Nephron progenitor cell (in vitro differentiated cells): Measurements from ENCODE around the gene ENHO.

Experiments
- DNase-seq: peaks from one replicate; pipeline ENCODE4 v3.0.0; 2021
- H3K27ac Mint-ChIP-seq: 2 replicates; pipeline ENCODE4 v1.8.0; 2021; ENCODE audit warnings: mild to moderate bottlenecking, moderate library complexity, mixed read lengths
- H3K27me3 Mint-ChIP-seq: 2 replicates; pipeline ENCODE4 v1.8.0; 2021; ENCODE audit warnings: mild to moderate bottlenecking, low read depth, mixed read lengths; ENCODE audit not compliant: poor library complexity
- H3K36me3 Mint-ChIP-seq: 2 replicates; pipeline ENCODE4 v1.8.0; 2021; ENCODE audit warnings: low read depth, mixed read lengths
- H3K4me1 Mint-ChIP-seq: 2 replicates; pipeline ENCODE4 v1.8.0; 2021; ENCODE audit warnings: mixed read lengths
- H3K4me3 Mint-ChIP-seq: 2 replicates; pipeline ENCODE4 v1.8.0; 2021; ENCODE audit warnings: mild to moderate bottlenecking, moderate library complexity, mixed read lengths
- H3K9me3 Mint-ChIP-seq: 2 replicates; pipeline ENCODE4 v1.8.0; 2021; ENCODE audit warnings: mild to moderate bottlenecking, moderate library complexity, mixed read lengths
- CTCF ChIP-seq: fragments of 200-600 bp; sonication (generic); IDR thresholded peaks from 2 replicates; pipeline ENCODE4 v1.5.0; 2021; ENCODE audit warnings: antibody characterized with exemption

ENHO gene

GRCh38 chr9:34503406-34503805 is 19.4 kb downstream of the ENHO start:
- Mint-ChIP-seq H3K27ac (no peak overlapping the region), H3K36me3 (no peaks in the 10 kb centered on the region), H3K4me3 (no peak overlapping the region), H3K9me3 (no peaks in the 10 kb centered on the region), H3K4me1 (peaks cover 7% of the 10 kb centered on the region), H3K27me3 (peaks cover 39% of the 10 kb centered on the region)
- TF ChIP-seq CTCF = no peak
- no peak for DNase-seq

DNA sequence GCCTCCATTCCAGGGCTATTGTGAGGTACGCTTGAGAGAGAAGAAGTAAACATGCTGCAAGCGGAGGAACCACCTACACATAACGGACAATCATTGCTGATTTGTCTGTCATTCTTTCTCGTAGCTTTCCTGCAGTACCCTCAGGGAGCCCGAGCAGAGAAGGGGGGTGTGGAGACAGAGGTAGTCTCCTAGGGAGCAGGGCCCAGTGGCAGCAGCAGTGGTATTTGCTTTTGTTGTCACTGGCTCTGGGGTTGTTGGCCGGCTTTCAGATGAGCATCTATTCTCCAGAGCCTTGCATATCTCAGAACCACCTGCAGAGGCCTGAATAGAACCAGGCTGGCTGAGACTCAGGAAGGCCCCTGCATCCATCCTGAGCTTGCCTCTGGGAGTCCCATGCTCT is 19.9 kb downstream of the ENHO start:
- Mint-ChIP-seq H3K36me3 (no peaks in the 10 kb centered on the region), H3K9me3 (no peaks in the 10 kb centered on the region), H3K27ac (no peak overlapping the region), H3K4me3 (no peak overlapping the region), H3K27me3 (peaks cover 41% of the 10 kb centered on the region), H3K4me1 (peaks cover 2% of the 10 kb centered on the region)
- no peak for TF ChIP-seq CTCF
- no peak for DNase-seq

DNA sequence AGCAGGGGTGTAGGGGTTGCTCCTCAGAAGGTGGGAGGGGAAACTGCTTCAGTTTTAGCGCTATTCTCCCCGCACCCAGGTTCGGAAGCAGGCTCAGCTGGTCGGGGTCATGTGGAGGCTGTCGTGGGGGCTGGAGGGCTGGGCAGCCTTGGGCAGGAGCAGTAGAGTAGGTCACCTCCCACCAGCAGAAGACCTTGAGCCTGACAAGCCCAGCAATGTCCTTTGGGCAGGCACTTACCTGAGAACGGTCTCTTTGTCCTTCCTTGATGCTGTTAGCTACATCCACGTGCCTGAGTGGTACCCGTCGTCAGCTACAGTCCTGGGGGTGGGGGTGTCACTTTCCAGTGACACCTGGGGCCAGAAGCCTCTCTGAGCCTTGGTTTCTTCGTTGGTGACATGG is 20.3 kb downstream of the ENHO start:
- Mint-ChIP-seq H3K4me3 (no peak overlapping the region), H3K36me3 (no peaks in the 10 kb centered on the region), H3K27ac (no peak overlapping the region)

DNA sequence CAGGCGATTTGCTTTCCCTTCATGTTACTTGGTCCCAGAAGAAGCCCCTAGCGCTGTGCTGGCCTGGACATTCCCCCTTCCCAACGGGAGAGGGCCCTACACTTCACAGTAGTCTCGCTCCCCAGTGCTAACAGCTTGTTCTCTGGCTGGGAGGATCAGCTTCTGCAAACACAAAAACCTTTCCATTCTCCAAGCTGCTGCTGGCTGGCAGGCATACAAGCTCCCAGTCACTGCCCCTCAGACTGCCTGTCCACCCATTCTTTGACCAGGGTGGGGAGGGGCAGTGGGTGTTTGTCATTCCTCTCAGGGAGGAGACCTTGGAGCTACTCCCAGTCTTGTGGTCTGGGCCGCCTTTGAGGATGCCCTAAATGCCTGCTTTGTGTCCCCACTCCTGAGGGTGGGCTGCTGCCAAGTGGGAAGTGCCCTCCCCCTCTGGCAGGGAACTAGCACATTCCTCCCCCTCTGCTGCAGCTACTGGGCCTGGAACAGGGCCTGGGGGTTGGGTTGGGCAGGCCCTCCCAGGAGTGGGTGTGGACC is 20.8 kb downstream of the ENHO start:
- no peaks in the 10 kb centered on the region for H3K4me1 Mint-ChIP-seq
- H3K4me3 Mint-ChIP-seq = no peak overlapping the region
- peaks cover 46% of the 10 kb centered on the region for H3K27me3 Mint-ChIP-seq
- no peaks in the 10 kb centered on the region for H3K9me3 Mint-ChIP-seq
- H3K27ac Mint-ChIP-seq = no peak overlapping the region
- DNase-seq = no peak
- H3K36me3 Mint-ChIP-seq = no peaks in the 10 kb centered on the region
- peak; percentile 27 for TF ChIP-seq CTCF

More for the DNA sequence above, 20.3 kb downstream of the ENHO start:
- Mint-ChIP-seq H3K9me3 (no peaks in the 10 kb centered on the region), H3K4me1 (no peaks in the 10 kb centered on the region), H3K27me3 (peaks cover 43% of the 10 kb centered on the region)
- no peak for TF ChIP-seq CTCF
- DNase-seq = no peak

GRCh38 chr9:34501372-34501771 is 21.4 kb downstream of the ENHO start:
- Mint-ChIP-seq H3K9me3 (no peaks in the 10 kb centered on the region), H3K36me3 (no peaks in the 10 kb centered on the region), H3K4me3 (no peak overlapping the region), H3K4me1 (no peaks in the 10 kb centered on the region), H3K27me3 (peaks cover 45% of the 10 kb centered on the region), H3K27ac (no peak overlapping the region)
- no peak for DNase-seq
- no peak for TF ChIP-seq CTCF

GRCh38 chr9:34500623-34501267 is 22.0 kb downstream of the ENHO start:
- peak; percentile 98 for TF ChIP-seq CTCF
- Mint-ChIP-seq H3K4me3 (no peak overlapping the region), H3K27ac (no peak overlapping the region), H3K36me3 (no peaks in the 10 kb centered on the region), H3K9me3 (no peaks in the 10 kb centered on the region), H3K4me1 (no peaks in the 10 kb centered on the region), H3K27me3 (peaks cover 39% of the 10 kb centered on the region)
- DNase-seq = peak; percentile 82
